ELF-1 (cell line): ENCODE measurements around the gene ZNF134.

Experiments
- DNase-seq: peaks from one replicate; pipeline ENCODE4 v3.0.0-alpha.2; 2016; ENCODE audit warnings: low read depth, low spot score

The ZNF134 gene

DNA sequence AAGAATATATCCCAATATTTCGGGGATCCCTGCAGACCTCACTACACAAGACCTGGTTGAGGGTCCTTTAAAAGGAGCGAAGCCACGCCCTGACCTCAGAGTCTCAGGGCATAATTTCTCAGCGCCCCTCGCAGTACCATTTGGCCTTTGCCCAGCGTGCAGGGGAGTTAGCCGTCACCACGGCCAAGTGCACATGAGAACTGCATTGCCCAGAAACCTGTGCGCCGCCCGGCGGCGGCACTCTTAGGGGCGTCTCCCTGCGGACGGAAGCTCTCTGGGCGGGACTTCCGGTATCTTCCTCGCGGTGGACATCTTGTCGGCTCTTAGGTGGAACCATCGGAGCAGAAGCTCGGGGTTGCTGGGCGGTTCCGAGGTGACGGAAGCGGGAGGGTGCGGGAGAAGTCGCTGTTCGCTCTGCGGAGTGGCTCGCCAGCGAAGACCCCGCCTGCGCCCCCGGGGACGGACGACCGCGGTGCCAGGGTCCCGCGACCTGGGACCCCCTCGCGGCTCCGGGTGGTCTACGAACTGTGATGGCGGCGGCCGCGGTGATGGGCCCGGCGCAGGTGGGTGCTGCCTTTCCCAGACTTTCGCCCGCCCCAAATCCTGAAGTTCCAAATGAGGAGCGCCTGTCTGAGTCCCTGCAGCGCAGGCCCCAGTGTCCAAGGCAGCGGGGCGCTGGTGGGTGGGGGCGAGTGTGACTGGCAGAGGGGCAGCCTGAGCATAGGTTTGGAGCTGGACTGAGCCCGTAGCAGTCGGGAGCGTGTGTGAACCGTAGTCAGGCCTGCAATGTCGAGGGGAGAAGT lies at the start of gene ZNF134:
Gene ZNF134, plus strand, starts transcription at position 302 of the 803 bp plus-strand sequence. CDS start 5,227 bp downstream, outside the sequence.
- DNase-seq: peak; percentile 92

DNA sequence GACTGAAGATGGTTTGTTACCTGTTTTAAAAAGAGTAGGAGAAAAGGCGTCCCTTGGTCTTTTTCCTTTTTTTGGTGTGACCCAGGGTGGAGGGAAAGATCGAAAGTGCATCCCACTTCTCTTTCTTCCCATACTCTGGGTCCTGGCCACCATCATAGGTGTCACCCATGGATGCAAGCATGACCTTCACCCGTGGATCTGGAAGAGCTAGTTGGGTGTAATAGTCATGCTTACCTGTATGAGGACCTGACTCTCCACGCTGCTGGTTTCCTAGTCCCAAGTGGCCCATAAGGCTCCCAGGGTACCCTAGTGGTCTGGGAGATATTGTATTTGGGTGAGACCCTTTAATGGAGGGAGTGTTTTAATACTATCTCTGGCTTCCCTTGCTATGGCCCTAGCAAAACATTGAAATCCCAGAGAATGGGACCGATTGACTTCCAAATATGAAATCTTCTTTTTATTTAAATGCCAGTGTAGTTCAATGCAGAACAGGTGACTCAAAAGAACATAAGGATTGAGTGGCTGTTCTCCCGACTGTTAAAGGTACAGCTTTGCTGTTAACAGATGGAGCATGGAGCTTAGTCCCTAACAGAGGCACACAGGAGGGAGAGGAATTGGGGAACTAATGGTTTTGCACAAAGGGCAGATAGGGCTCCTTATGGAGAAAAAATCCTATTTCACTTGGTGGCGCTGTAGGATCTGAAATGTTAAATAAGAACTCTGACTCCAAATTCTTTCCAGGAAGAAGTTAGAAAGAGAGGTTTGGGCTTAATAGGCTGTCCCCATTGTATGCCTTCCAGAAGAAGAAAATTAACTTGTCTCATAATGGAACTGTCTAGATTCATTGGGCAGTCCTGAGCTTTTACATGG lies 47.4 kb upstream of the ZNF134 start:
- no peak for DNase-seq

DNA sequence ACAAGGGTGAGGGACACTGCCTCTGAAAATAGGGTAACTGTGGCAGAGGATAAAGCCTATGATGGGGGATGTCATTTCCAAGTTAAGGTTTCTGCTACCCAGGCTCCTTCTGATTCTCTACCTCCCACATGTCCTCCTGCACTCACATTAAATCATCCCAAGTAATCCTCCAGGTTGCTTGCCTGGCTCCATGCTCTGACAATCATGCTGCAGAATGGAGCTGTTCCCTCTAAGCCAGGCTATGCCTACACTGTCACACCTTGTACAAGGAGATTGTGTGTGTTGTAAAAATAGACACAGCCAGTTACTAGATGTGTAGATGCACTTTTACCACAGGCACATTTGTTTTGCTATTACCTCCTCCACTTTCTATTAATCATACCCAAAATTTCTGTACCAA lies 43.3 kb upstream of the ZNF134 start:
- DNase-seq: no peak

DNA sequence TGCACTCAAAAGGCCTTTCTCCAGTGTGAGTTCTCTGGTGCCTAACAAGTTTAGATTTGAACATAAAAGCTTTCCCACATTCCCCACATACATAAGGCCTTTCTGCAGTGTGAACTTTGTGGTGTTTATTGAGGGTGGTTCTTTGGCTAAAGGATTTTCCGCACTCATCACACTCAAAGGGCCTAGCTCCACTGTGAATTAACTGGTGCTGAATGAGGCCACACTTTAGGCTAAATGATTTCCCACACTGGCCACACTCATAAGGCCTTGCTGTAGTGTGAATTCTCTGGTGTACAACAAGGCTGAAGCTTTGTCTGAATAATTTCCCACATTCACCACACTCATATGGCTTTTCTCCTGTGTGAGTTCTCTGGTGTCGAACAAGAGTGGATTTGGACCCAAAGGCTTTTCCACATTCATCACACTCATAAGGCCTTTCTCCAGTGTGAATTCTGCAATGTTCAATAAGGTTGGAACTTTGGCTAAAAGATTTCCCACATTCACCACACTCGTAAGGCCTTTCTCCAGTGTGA lies 41.6 kb upstream of the ZNF134 start:
- no peak for DNase-seq

DNA sequence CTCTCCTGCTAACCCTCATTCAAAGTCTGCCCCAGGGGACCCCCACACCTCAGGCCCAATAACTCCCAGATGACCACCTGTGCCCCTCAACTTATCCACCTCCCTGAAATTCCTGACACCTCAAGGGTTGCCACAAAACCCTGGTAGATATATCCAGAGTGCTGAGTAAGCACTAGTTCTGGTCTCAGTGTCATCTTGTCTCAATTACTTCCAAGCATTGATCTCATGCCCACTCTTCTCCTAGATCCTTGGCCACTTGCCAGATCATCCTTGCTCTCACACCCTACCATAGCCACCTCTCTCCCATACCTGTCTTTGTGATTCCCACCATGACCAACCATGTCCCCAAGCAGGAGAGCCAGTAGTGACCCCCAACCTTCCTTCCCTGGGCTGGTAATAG lies 37.4 kb upstream of the ZNF134 start:
- no peak for DNase-seq

DNA sequence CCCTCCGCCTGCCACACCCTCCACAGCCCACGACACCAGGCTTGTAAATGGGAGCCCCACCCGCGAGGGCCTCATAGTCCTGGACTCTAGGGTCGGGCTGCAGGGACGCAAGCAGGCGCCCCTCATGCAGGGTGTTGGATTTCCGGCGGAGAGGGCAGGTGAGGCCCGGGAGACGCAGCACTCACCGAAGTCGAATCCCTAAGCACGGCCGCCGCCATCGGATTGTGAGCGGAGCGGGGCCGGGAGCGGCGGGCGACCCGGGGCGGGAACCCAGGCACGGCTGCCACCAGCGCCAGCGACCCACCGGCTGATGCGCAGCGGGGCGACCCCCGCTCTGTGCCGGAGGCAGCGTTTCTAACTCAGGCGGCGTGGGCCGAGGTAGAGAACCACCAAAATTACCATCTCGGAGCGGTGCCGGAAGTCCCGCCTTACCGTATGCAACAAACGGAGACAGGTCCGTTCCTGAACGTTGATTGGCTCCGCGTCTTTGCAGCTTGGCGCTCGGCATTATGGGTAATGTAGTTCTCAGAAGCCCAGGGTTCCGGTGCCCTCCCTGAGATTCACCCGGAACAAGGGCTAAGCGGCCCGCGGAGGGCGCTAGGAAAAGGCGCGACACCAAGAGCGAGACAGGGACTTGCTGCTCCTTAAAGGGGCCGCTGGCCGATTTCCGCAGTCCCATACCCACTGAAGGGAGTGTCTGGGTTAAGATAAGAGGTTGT lies 35.4 kb upstream of the ZNF134 start, which contains the start of gene ZNF416:
Gene ZNF416, minus strand, starts transcription at position 425 of the 719 bp plus-strand sequence. Its CDS starts 207 bp downstream, at position 218.
- peak; percentile 99 for DNase-seq

DNA sequence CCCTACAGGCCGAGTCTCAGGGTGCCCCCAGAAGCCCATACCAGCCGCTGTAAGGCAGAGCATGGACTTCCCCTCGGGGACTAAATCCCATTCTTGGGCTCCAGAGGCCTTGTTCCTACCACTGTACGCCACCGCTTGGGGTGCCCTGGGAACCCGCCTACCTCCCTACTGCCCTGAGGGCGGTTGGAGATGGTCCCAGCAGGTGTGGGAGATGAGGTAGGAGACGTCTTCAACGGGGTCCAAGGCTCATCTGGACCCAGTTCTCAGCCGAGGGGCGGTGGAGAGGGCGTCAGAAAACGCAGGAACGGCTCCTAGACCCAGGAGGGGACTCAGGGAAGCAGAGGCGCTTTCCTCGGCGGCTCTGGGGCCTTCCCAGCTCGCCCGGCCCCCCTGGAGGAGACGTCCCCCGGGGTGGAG lies 30.9 kb upstream of the ZNF134 start:
- no peak for DNase-seq

DNA sequence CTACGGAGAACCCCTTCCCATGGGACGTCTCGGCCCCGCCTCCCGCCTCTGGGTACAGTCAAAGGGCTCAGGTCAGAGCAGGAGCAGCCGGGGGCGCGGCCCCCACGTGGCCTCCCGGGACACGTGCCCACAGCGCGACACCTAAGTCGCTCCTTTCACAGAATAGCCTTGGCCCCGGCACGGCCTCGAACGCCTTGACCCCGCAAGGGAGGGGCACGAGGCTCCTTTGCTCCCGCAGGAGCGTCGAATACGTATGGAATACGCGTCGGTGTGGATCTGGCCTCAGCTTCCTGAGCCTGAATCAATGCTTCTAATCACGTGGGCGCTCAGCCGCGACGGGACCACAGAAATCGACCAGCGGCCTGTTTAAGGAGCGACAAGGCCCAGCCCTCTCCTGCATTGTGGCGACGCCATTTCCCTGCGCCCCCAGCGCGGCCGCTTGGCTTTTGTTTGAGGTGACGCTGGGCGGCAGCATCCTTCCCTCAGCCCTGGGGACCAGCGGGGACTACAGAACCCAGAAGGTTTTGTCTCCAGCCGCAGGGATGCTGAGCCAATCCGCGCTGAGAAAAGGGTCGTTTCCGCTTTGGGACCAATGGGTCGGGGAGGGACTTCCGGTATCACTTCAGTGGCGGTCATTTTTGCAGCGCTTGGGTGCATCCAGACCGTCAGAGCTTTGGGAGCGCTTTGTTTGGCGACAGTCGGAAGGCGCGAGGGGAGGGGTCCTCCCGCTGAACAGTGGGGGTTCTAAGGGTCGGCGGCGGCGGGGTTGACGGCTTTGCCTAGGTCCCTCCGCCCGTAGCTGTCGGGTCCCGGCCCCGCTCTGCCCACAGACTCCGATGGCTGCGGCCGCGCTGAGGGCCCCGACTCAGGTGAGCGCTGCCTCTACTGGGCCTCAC lies 30.3 kb upstream of the ZNF134 start, which contains the start of gene ZIK1:
Gene ZIK1, plus strand, starts transcription at position 625 of the 896 bp plus-strand sequence. Its CDS starts 212 bp downstream, at position 837.
- peak; percentile 96 for DNase-seq

DNA sequence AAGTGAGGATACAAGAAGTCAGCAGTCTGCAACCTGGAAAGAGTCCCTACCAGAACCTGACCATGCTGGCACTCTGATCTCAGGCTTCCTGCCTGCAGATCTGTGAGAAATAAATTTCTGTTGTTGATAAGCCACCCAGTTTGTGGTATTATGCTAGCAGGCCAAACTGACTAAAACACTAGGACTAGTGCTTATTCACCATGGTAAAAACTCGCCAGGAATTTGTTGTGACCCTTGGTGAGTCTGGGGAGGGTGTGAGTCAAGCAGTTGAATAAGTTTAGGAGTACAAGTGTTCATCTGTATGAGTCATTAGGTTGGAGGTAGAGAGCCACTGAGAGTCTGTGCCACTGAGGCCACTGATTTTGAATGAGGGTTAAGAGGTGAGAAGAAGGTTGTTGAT lies 26.5 kb upstream of the ZNF134 start:
- DNase-seq: no peak

DNA sequence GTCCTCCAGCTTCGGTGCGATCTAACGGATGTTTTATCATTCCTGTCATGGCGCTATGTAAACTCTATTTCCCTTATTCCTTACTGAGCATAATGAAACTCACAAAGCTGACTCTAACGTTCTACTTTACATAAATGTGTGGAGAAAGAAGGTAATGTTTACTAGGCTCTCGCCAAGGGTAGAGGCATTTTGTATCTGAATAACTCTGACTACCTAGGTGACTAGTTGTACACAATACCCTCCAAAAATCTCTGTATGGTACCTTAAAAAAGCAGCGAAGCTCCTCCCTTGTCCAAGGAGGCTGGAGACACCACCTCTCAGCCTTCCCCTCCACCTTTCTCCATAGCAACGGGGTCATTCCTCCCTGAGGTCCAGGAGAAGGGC lies 14.7 kb upstream of the ZNF134 start:
- no peak for DNase-seq

DNA sequence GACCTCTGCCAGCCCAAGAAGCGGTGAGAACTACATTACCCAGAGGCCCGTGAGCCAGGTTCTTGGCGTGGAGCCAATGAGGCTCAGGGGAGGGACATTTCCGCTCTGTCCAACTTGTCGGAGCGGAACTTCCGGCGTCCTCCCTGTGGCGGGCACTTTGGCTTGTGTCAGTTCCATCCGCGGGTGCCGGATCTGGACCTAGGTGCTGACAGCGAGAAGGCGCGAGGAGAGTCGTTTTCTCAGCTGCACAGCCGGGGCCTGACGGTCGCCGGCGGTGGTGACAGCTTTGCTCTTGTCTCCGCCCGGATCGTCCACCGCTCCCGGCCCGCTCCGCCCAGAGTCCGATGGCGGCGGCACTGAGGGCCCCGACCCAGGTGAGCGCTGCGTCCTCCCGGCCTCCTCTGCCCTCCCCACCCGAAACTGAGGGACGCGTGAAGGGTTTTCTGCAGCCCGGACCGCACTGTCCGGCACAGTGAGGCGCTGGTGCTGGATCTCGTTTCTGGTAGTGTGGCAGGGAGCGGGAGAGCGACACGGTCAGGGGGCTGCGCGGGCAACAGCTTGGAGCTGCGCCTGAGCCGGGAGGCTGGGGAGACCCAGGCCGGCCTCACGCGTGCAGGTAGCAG lies 14.2 kb upstream of the ZNF134 start, which contains the start of gene ZNF530:
Gene ZNF530, plus strand, starts transcription at position 125 of the 623 bp plus-strand sequence. CDS start 4,461 bp downstream, outside the sequence.
- peak; percentile 91 for DNase-seq

DNA sequence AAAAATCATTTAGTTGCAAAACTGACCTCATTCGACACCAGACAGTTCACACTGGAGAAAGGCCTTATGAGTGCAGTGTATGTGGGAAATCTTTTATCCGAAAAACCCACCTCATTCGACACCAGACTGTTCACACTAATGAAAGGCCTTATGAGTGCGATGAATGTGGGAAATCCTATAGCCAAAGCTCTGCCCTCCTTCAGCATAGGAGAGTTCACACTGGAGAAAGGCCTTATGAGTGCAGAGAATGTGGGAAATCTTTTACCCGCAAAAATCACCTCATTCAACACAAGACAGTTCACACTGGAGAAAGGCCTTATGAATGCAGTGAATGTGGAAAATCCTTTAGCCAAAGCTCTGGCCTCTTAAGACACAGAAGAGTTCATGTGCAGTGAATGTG lies 7.1 kb upstream of the ZNF134 start:
- no peak for DNase-seq

DNA sequence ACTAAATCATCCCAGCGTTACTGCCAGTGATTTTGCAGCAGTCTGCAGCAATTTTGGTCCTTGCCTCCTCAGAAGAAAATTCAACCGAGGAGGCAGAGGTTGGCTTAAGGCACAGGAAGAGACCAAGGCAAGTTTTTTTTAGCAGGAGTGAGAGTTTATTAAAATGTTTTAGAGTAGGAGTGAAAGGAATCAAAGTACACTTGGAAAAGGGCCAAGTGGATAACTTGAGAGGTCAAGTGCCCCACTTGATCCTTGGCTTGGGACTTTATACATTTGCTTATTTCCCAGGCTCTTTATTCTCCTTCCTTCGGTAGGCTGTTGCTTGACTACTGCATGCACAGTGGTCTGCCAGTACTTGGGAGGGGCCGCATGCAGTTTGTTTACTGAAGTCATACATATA lies 2.9 kb upstream of the ZNF134 start:
- no peak for DNase-seq

DNA sequence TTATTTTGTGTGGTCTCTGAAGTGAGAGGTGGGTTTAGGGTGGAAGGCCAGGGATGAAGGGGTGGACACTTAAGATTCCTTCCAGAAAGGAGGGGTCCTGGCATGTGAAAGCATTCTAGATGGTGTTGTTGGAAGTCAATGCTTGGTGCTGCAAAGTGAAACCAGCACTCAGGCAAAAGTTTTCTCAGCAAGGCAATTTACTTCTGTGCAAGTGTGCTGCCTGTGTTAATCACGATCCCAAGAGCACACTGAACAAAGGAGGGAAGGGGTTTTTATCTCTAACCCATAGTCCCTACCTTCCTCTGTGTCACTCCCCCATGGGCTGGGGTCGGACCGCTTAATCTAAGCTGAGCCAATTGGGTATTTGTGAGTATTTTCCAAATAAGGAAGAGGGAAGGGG lies 1.3 kb downstream of the ZNF134 start:
- DNase-seq: no peak

DNA sequence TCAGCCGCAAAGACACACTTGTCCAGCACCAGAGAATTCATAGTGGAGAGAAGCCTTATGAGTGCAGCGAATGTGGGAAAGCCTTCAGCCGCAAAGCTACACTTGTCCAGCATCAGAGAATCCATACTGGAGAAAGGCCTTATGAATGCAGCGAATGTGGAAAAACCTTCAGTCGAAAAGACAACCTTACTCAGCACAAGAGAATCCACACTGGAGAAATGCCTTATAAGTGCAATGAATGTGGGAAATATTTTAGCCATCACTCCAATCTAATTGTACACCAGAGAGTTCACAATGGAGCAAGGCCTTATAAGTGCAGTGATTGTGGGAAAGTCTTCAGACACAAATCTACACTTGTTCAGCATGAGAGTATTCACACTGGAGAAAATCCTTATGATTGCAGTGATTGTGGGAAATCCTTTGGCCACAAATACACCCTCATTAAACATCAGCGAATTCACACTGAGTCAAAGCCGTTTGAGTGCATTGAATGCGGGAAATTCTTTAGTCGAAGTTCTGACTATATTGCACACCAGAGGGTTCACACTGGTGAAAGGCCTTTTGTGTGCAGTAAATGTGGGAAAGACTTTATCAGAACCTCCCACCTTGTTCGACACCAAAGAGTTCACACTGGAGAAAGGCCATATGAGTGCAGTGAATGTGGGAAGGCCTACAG lies 6.8 kb downstream of the ZNF134 start:
- DNase-seq: peak; percentile 16

DNA sequence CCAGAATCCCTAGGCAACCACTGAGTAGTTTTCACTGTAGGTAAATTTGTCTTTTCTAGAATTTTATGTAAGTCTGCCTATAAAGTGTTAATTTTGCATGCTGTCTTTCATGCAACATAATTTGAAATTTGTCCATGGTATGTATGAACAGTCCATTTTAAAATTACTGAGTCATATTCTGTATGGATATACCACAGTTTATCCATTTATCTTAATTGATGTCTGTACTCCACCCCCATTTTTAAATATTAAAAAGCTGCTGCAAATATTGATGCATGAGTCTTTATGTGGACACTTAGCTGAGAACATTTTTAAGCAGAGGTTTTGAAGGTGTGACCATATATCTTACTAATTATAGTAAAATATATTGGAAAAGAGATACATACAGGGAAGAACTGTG lies 9.0 kb downstream of the ZNF134 start:
- no peak for DNase-seq

DNA sequence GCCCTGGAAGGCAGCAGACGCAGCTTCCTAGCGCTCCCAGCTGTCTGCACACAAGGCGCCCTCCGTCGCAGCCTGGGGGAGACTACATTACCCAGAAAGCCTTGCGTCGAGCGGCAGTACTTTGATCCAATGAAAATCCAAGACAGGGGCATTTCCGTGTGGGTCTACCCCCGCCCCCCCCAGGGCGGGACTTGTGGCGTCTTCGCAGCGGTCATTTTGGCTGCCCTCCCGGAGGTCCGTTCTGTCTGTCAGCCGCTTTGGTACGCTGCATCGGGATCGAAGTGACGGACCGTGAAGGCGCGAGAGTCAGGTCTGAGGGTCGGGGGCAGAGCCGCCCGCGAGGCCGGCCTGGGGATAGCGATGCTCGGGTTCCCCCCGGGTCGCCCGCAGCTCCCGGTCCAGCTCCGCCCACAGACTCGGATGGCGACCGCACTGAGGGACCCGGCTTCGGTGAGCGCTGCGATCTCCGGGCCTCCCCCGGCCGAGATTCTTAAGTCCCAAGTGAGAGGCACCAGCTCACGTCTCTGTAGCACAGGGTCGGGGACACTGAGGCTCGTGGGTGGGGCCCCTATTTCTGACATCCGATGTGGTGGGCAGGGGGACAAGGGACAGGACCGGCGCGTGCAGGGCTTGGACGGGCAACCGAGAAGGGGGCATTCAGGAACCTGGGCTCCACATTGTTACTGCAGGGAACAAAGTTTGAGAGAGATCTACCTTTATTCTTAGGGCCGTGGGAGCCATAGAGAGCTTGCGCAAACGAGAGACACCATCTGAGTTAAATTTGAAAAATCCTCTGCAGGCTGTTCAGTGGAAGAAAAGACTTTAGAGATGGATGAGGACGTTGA lies 19.2 kb downstream of the ZNF134 start, which contains the start of gene ZNF211:
Gene ZNF211, plus strand, starts transcription at position 182 of the 845 bp plus-strand sequence. Its CDS starts 179 bp downstream, at position 361.
- peak; percentile 97 for DNase-seq

DNA sequence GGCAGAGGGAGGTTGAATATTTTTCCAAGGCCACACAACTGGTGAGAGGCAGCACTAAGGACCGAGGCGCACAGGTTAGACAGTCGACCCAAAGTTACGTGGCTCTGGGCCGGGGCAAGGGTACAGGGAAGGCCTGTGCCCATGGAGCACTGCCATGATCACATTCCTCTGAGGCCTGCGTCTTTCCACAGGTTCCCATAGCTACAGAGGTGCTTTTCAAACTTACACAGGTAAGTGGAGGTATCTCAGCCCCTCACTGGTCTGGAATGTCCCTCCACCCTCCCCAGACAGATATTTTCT lies 19.7 kb downstream of the ZNF134 start:
- DNase-seq: no peak
